IMR-90 (cell line): Measurements from ENCODE around the gene MPI.
"Not testable (repeated sequence)": the region's sequence is repeated elsewhere in the genome, so short reads cannot be mapped to it uniquely, and the experiment has no call there.

Experiments used
- CEBPB ChIP-seq: IDR thresholded peaks from 2 replicates; pipeline ENCODE4 v1.6.1; 2012; ENCODE audit warnings: low read depth, low read length, improper control_type of control experiment
- MAFK ChIP-seq: IDR thresholded peaks from 2 replicates; pipeline ENCODE4 v1.6.1; 2012; ENCODE audit warnings: low read depth, low read length, improper control_type of control experiment
- MXI1 ChIP-seq: IDR thresholded peaks from 2 replicates; pipeline ENCODE4 v1.6.1; 2012; ENCODE audit warnings: low read depth, mild to moderate bottlenecking, low read length, moderate library complexity, borderline replicate concordance
- POLR2A ChIP-seq: IDR thresholded peaks from 2 replicates; pipeline ENCODE4 v1.6.1; 2012; ENCODE audit warnings: mild to moderate bottlenecking, low read depth, low read length
- RAD21 ChIP-seq: IDR thresholded peaks from 2 replicates; pipeline ENCODE4 v1.6.1; 2012; ENCODE audit warnings: low read length, improper control_type of control experiment
- RFX5 ChIP-seq: IDR thresholded peaks from 2 replicates; pipeline ENCODE4 v1.8.0; 2012; ENCODE audit warnings: low read depth, mild to moderate bottlenecking, low read length, moderate library complexity
- SMC3 ChIP-seq: fragments of 150-350 bp; IDR thresholded peaks from 2 replicates; pipeline ENCODE4 v1.6.1; 2016; ENCODE audit warnings: low read depth, mild to moderate bottlenecking, antibody characterized with exemption, low read length, moderate library complexity
- TF ChIP-seq, protein P1 (sequence below): conservative IDR thresholded peaks from 2 replicates; pipeline ENCODE4 v1.5.1; 2012; ENCODE audit warnings: mild to moderate bottlenecking, low read depth, low read length, improper control_type of control experiment

DNA sequence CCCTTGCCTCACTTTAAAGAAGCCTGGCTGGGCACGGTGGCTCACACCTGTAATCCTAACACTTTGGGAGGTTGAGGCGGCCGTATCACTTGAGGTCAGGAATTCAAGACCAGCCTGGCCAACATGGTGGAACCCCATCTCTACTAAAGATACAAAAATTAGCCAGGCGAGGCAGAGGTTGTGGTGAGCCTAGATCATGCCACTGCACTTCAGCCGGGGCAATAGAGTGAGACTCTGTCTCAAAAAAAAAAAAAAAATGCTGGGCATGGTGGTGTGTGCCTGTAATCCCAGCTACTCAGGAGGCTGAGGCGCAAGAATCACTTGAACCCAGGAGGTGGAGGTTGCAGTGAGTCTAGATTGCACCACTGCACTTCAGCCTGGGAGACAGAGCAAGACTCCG, 4.5 kb downstream of the MPI start:
- TF ChIP-seq POLR2A, MAFK, RFX5, MXI1, CEBPB, RAD21, SMC3: not testable (repeated sequence)
- TF ChIP-seq, protein P1, sequence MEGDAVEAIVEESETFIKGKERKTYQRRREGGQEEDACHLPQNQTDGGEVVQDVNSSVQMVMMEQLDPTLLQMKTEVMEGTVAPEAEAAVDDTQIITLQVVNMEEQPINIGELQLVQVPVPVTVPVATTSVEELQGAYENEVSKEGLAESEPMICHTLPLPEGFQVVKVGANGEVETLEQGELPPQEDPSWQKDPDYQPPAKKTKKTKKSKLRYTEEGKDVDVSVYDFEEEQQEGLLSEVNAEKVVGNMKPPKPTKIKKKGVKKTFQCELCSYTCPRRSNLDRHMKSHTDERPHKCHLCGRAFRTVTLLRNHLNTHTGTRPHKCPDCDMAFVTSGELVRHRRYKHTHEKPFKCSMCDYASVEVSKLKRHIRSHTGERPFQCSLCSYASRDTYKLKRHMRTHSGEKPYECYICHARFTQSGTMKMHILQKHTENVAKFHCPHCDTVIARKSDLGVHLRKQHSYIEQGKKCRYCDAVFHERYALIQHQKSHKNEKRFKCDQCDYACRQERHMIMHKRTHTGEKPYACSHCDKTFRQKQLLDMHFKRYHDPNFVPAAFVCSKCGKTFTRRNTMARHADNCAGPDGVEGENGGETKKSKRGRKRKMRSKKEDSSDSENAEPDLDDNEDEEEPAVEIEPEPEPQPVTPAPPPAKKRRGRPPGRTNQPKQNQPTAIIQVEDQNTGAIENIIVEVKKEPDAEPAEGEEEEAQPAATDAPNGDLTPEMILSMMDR, result not testable (repeated sequence)
